Heart left ventricle (tissue), 13 donors: Measurements from ENCODE around the gene STAC.

Source experiments
- CTCF ChIP-seq, 12 donors: fragments of 200-600 bp; sonication (generic) in 4 of 12; IDR thresholded peaks; one replicate each; pipeline versions ENCODE4 v1.5.0 to v1.8.0; 2018 to 2022; ENCODE audit warnings: antibody characterized with exemption in 12 of 12, mild to moderate bottlenecking in 5 of 12
- POLR2A ChIP-seq, 2 donors: fragments of 450-650 bp; IDR thresholded peaks; one replicate each; pipeline ENCODE4 v1.6.1; 2017; ENCODE audit warnings: antibody characterized with exemption in 2 of 2, mild to moderate bottlenecking in 2 of 2, moderate library complexity in 2 of 2
- donor health status: ischemic (EF 13 %, LVEDD 7.1; RV severe dilation, severe dysfunction).
- donor health status: DM: no; HTN: yes; CAD: no.
- donor health status: DM: no; HTN: no; CAD: no.
- donor health status: ischemic (EF 25% LVEDD 6.9; RV normal size, moderate dysfunction).
- donor health status: ischemic (EF 25% LVEDD 5.7; RV mildly dilated, moderate dysfunction).
- donor health status: ischemic (EF 35%, LVEDD 5.7; RV mildly dilated, moderate dysfunction).
- donor health status: nonischemic (EF 11% LVEDD 7.7; RV severe dilation, severe dysfunction).
- donor health status: DM: yes; HTN: yes; CAD: no.
- donor health status: PGD.
- donor health status: ischemic (EF 29% LVEDD 5.4; RV normal size, mild dysfunction).
- donor health status: nonischemic (EF 23%, LVEDD 6.1; RV moderate dilation, normal function).

- TF ChIP-seq CTCF (IDR thresholded peaks at IDR 0.05) (no peak), POLR2A (IDR thresholded peaks at IDR 0.05) (no peak)
Observed at GRCh38 chr3:36332139-36332538, 48.2 kb upstream of the STAC start.
